ENCODE results near the gene MCF2L. TPM values are rescaled to one million over a fixed set of nuclear protein-coding genes. Genes with fewer than 3 reads are reported as not detected.

MCF2L gene
- polyA plus RNA-seq, 1 experiment, result 0.02 TPM

DNA sequence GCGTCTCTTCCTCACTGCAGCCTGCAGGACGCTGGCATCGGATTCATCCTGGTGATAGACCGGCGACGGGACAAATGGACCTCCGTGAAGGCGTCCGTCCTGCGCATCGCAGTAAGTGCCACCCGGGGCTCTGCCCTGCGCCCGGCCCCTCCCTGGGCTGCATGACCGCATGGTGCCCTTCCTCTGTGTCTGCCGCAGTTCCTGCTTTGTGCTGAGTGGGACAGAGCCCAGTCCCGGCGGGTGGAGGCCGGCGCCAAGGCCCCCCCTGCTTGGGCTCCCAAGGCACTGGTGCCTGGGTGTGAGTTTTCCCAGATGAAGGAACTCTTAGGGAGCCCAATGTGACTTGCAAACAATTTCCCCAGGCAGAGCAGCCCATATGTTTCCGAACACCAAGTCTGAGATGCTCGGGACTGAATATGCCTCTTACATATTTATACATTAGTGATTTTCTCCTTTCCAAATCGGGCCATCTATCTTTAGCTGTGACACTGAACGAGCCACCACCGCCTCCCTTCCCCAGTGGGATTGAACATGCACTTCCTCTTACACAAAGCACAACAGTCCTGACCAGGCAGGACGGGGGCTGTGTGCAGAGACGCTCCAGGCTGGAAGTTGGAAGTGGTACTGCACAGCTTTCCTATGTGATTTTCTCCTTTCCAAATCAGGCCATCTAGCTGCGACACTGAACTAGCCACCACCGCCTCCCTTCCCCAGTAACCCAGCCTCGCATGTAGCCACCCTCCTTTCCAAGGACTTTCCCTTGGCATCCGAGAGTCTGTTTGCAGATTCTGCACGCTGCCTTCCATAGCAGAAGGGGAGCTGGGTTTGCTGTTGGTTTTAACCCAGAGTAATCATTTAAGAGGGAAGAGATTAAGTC, 76.5 kb downstream of the MCF2L start:
- Histone ChIP-seq H3K36me3 (ENCODE audit: control insufficient read depth, insufficient read depth, low read length) (no peaks in the 10 kb centered on the region), H3K27me3 (ENCODE audit: control insufficient read depth, insufficient read depth, low read length) (peaks cover 15% of the 10 kb centered on the region), H3K4me3 (ENCODE audit: low read depth, low read length) (no peak overlapping the region)
- no peak for DNase-seq (ENCODE audit: low read depth)
- POLR2A ChIA-PET, result no interaction called here
- TF ChIP-seq, protein P1, sequence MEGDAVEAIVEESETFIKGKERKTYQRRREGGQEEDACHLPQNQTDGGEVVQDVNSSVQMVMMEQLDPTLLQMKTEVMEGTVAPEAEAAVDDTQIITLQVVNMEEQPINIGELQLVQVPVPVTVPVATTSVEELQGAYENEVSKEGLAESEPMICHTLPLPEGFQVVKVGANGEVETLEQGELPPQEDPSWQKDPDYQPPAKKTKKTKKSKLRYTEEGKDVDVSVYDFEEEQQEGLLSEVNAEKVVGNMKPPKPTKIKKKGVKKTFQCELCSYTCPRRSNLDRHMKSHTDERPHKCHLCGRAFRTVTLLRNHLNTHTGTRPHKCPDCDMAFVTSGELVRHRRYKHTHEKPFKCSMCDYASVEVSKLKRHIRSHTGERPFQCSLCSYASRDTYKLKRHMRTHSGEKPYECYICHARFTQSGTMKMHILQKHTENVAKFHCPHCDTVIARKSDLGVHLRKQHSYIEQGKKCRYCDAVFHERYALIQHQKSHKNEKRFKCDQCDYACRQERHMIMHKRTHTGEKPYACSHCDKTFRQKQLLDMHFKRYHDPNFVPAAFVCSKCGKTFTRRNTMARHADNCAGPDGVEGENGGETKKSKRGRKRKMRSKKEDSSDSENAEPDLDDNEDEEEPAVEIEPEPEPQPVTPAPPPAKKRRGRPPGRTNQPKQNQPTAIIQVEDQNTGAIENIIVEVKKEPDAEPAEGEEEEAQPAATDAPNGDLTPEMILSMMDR (IDR thresholded peaks at IDR 0.05; ENCODE audit: insufficient read depth, low read depth, low read length), result no peak
- CTCF ChIA-PET, result no interaction called here

DNA sequence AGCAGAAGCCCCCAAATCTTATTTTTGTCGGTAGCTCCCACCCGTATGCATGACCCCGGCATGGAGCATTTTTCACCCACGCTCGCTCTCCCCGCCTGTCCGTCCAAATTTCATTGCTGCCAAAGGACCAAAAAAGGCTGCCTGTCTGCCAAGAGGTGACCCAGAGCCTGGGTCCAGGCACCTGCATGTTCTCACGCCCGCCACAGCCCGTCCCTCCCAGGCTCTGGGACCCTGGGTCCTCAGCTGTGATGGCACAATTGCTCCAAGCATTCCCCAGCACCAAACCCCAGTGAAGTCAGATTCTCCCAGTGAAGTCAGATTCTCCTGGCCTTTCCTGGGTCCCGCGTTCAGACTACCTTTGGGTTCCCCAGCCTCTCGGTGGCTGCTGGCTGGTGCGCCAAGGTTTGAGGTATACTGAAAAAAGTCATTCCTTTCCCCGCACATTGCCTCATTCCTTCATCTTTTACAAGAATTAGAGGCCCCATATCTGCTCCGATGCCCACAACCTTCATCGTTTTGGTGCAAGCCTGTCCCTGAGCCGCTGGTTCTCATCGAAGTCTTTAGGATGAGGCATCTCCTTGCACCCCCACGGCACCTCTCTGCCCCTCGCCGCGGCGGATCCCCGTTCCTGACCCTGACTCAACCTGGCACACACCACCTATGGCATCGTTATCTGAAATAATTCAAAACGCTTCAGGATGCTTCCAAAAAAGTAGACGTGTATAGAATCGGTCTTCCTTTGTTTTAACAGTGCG, 77.3 kb downstream of the MCF2L start:
- ChIA-PET CTCF (no interaction called here), POLR2A (no interaction called here)
- Histone ChIP-seq H3K27me3 (ENCODE audit: control insufficient read depth, insufficient read depth, low read length) (peaks cover 21% of the 10 kb centered on the region), H3K4me3 (ENCODE audit: low read depth, low read length) (no peak overlapping the region), H3K36me3 (ENCODE audit: control insufficient read depth, insufficient read depth, low read length) (no peaks in the 10 kb centered on the region)
- TF ChIP-seq, protein P1 (IDR thresholded peaks at IDR 0.05; ENCODE audit: insufficient read depth, low read depth, low read length), result no peak
- no peak for DNase-seq (ENCODE audit: low read depth)

DNA sequence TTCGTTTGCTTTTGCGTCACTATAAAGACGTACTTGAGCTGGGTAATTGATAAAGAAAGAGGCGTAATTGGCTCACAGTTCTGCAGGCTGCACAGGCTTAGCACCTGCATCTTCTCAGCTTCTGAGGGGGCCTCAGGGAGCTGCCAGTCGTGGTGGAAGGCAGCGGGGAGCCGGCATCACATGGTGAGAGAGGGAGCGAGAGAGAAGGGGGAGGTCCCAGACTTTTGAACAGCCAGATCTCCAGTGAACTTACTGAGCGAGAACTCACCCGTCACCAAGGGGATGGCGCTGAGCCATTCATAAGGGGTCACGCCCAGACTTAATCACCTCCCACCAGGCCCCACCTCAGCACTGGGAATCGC, 77.8 kb downstream of the MCF2L start:
- H3K4me3 ChIP-seq (ENCODE audit: low read depth, low read length), result no peak overlapping the region
- POLR2A ChIA-PET, result no interaction called here
- TF ChIP-seq, protein P1 (IDR thresholded peaks at IDR 0.05; ENCODE audit: insufficient read depth, low read depth, low read length), result no peak
- H3K27me3 ChIP-seq (ENCODE audit: control insufficient read depth, insufficient read depth, low read length), result peaks cover 25% of the 10 kb centered on the region
- CTCF ChIA-PET, result no interaction called here
- no peak for DNase-seq (ENCODE audit: low read depth)
- H3K36me3 ChIP-seq (ENCODE audit: control insufficient read depth, insufficient read depth, low read length), result no peaks in the 10 kb centered on the region

DNA sequence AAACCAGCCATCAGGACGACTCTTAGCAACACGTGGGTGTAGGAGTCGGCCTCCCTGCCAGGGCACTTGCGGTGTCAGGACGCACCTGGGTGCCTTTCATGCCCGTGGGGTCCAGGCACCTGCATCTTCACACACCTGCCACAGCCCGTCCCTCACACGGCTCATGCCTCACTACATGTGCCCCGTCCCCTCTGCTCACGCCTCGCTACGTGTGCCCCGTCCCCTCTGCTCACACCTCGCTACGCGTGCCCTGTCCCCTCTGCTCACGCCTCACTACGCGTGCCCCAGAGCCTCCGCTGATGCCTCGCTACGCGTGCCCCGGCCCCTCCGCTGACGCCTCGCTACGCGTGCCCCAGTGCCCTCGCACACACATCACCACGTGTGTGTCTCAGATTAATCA, 78.6 kb downstream of the MCF2L start:
- no peak overlapping the region for H3K4me3 ChIP-seq (ENCODE audit: low read depth, low read length)
- CTCF ChIA-PET, result no interaction called here
- H3K27me3 ChIP-seq (ENCODE audit: control insufficient read depth, insufficient read depth, low read length), result peaks cover 29% of the 10 kb centered on the region
- no peaks in the 10 kb centered on the region for H3K36me3 ChIP-seq (ENCODE audit: control insufficient read depth, insufficient read depth, low read length)
- POLR2A ChIA-PET, result no interaction called here
- DNase-seq (ENCODE audit: low read depth), result no peak
- TF ChIP-seq, protein P1 (IDR thresholded peaks at IDR 0.05; ENCODE audit: insufficient read depth, low read depth, low read length), result no peak

DNA sequence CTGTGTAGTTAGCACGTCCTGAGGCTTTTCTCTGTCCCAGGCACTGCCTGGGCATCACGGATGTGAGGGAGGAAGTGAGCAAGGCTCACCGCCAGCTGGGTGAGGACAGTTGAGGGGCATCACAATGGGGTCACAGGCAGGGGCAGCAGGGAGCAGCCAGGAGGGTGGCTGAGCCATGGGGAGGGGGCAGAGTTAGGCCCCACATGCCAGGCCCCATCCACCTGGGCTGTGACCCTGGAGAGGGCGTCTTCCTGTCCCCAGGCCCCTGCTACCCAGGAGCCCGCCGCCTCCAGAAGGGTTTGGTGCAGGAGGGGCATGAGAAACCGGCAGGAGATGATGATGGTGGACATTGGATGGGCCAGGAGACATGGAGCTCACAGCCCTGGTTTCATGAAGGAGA, 79.8 kb downstream of the MCF2L start:
- Histone ChIP-seq H3K4me3 (ENCODE audit: low read depth, low read length) (no peak overlapping the region), H3K27me3 (ENCODE audit: control insufficient read depth, insufficient read depth, low read length) (peaks cover 33% of the 10 kb centered on the region), H3K36me3 (ENCODE audit: control insufficient read depth, insufficient read depth, low read length) (no peaks in the 10 kb centered on the region)
- ChIA-PET CTCF (no interaction called here), POLR2A (no interaction called here)
- TF ChIP-seq, protein P1 (IDR thresholded peaks at IDR 0.05; ENCODE audit: insufficient read depth, low read depth, low read length), result no peak
- no peak for DNase-seq (ENCODE audit: low read depth)
